Esophagus muscularis mucosa (tissue), 4 donors: ENCODE results near the gene TEX2. TPM values are rescaled to one million over a fixed set of nuclear protein-coding genes. Genes with fewer than 3 reads are reported as not detected.

Experiments used
- DNase-seq: peaks from one replicate; pipeline ENCODE4 v3.0.0-alpha.2; 2017; ENCODE audit errors: extremely low spot score
- H3K27ac ChIP-seq, 4 donors: fragments of 200-600 bp; sonication (generic); replicated peaks in 1 of 4; 1 replicate in 3 of 4; 2 replicates in 1 of 4; pipeline ENCODE4 v1.5.1; 2016 to 2019; ENCODE audit warnings: mild to moderate bottlenecking in 1 of 4
- H3K27me3 ChIP-seq, 4 donors: fragments of 200-600 bp; sonication (generic); one replicate each; pipeline versions ENCODE4 v1.5.1 to v1.6.0; 2016 to 2019
- H3K36me3 ChIP-seq, 4 donors: fragments of 200-600 bp; sonication (generic); one replicate each; pipeline ENCODE4 v1.5.1; 2016 to 2019
- H3K4me1 ChIP-seq, 4 donors: fragments of 200-600 bp; sonication (generic); one replicate each; pipeline ENCODE4 v1.5.1; 2016 to 2019
- H3K4me3 ChIP-seq, 4 donors: fragments of 200-600 bp; sonication (generic); 1 replicate in 2 of 4; 2 replicates in 2 of 4; pipeline ENCODE4 v1.5.1; 2016 to 2019; ENCODE audit warnings: mild to moderate bottlenecking in 4 of 4, moderate library complexity in 1 of 4
- H3K9me3 ChIP-seq, 4 donors: fragments of 200-600 bp; sonication (generic); 1 replicate in 3 of 4; 2 replicates in 1 of 4; pipeline ENCODE4 v1.5.1; 2016 to 2019
- CTCF ChIP-seq, 3 experiments: fragments of 200-600 bp in 2 of 3; fragments of 450-650 bp in 1 of 3; sonication (generic) in 2 of 3; IDR thresholded peaks; one replicate each; pipeline ENCODE4 v1.5.1; 2017 to 2019; ENCODE audit warnings: antibody characterized with exemption in 3 of 3, mild to moderate bottlenecking in 2 of 3, moderate library complexity in 1 of 3
- EP300 ChIP-seq: sonication (generic); formaldehyde crosslinking; IDR thresholded peaks from one replicate; pipeline ENCODE4 v1.6.1; 2017; ENCODE audit warnings: antibody characterized with exemption
- POLR2A ChIP-seq: fragments of 450-650 bp; IDR thresholded peaks from one replicate; pipeline ENCODE4 v1.6.1; 2017; ENCODE audit warnings: antibody characterized with exemption, moderate library complexity, mild to moderate bottlenecking, low read depth
- POLR2AphosphoS5 ChIP-seq, 2 donors: sonication (generic); formaldehyde crosslinking; IDR thresholded peaks; one replicate each; pipeline ENCODE4 v1.6.1; 2017; ENCODE audit warnings: antibody characterized with exemption in 2 of 2
- WGBS: methylation state at CpG from one replicate; pipeline ENCODE4 v1.1.5; 2018; 5-methylcytosine and 5-hydroxymethylcytosine counted together
- intact Hi-C: fragments of 100-400 bp; cut with DNase I; formaldehyde crosslinking; loops from one replicate; pipeline ENCODE4 v1.15.1; 2023
- small RNA-seq, 3 donors: library from RNA; depleted of rRNA; stranded (forward); fragments of <200 nt; gene quantifications; one replicate each; pipeline ENCODE3, GENCODE V24; 2016
- total RNA-seq, 4 donors: library from RNA; depleted of rRNA; stranded (reverse); fragments of >200 nt; gene quantifications; one replicate each; pipeline versions ENCODE4 v1.1.0 to v1.2.1, GENCODE V29; 2016

Gene TEX2
- total RNA-seq, 4 donors from 2014 or later, result 32.6 to 58.7 (median 46.1) TPM

GRCh38 chr17:64099543-64099942 lies 163.5 kb downstream of the TEX2 start:
- no peaks in the 10 kb centered on the region for H3K9me3 ChIP-seq
- TF ChIP-seq EP300, result no peak
- TF ChIP-seq POLR2AphosphoS5 (IDR thresholded peaks at IDR 0.05), result no peak
- TF ChIP-seq CTCF (IDR thresholded peaks at IDR 0.05), result no peak
- TF ChIP-seq POLR2A, result no peak
- intact Hi-C loops, result no loop called here
- 94% methylated on average over 6 of the region's 6 CpGs for WGBS
- no peak for DNase-seq
- no peak overlapping the region for H3K4me3 ChIP-seq
- no peaks in the 10 kb centered on the region for H3K27me3 ChIP-seq
- peaks cover 0 to 20% (median 15%) of the 10 kb centered on the region in 4 donors for H3K4me1 ChIP-seq
- H3K27ac ChIP-seq, result no peak overlapping the region
- peaks cover 0 to 23% (median 8%) of the 10 kb centered on the region in 4 donors for H3K36me3 ChIP-seq

Small RNAs within 50 kb of the gene (small RNA-seq; reads per million reads assigned to genes)
- gene SNORD104, result 213,001 to 284,638 (median 257,992) reads per million in 3 donors

Other genes with a start within 250 kb of the TEX2 start
- gene ICAM2, start 242.6 kb downstream of the TEX2 start, total RNA-seq, result 10 to 100 TPM; 22.4 to 75.1 (median 58.1) TPM
- 10 to 100 TPM in 1 of 4 donors, 1 to 10 TPM in 3; 6.2 to 11.2 (median 9.3) TPM for gene ERN1, start 133.1 kb downstream of the TEX2 start, total RNA-seq
- 100 to 1,000 TPM in 2 of 4 donors, 10 to 100 TPM in 2; 52.3 to 270 (median 148) TPM for gene PECAM1, start 127.6 kb upstream of the TEX2 start, total RNA-seq
- gene MILR1, start 185.9 kb upstream of the TEX2 start, total RNA-seq, result 1 to 10 TPM; 2.9 to 6.6 (median 4.2) TPM
- gene POLG2, start 233.8 kb upstream of the TEX2 start, total RNA-seq, result 1 to 10 TPM; 3.2 to 5.0 (median 3.3) TPM
- 100 to 1,000 TPM; 422 to 728 (median 528) TPM for gene DDX5, start 243.0 kb upstream of the TEX2 start, total RNA-seq
- gene CEP95, start 243.7 kb upstream of the TEX2 start, total RNA-seq, result 10 to 100 TPM; 24.6 to 39.5 (median 34.8) TPM